SKM-1 treated with dmso at 0.1 percent for 144 hours (cell line): ENCODE data around the gene SYP.
"Not testable (repeated sequence)": the region's sequence is repeated elsewhere in the genome, so short reads cannot be mapped to it uniquely, and the experiment has no call there.

ENCODE experiments used
- DNase-seq: peaks from one replicate; lab custom pipeline; 2025; ENCODE audit not compliant: unreplicated experiment; lab: John Stamatoyannopoulos, UW

Gene SYP

DNA sequence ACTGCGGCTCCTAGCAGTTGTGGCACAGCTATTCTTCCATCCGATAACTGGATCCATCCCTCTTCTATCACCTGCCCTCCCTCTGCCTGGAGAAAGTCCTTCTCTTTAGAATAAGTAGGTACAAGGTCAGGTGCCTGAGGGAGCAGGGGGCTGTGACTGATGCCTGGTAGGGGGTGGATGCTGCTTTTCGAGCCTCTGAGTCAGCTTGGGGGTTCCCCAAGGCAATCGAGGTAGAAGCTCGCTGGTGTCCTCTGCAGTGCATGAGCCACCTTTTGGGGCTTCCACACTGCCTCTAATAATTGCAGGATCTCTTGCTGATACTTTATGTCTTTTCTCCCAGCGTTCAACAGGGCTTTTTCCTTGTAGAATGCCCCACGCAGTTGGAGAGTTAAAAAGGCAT, 56.8 kb downstream of the SYP start:
- DNase-seq, result not testable (repeated sequence)

DNA sequence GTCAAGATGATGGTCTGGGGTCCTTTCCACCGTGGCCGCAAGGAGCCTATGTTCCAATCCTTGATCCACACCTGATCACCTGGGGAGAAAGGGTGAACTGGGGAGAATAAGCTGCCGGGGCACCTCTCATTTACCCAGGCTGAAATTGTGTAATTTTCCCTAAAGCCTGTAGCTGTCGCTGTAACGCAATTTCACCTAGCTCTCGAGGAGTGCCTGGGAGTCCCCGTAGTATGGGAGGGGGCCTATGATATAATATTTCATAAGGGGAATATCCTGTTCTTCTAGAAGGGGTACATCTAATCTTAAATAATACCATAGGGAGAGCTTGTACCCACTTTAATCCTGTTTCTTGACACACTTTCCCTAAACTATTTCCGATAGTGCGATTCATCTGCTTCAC, 57.7 kb downstream of the SYP start:
- DNase-seq, result not testable (repeated sequence)

GRCh38 chrX:49139713-49140112, 60.3 kb downstream of the SYP start:
- no peak for DNase-seq
